A549 (cell line): ENCODE measurements around the gene TPD52L1.
"Not testable (repeated sequence)": the region's sequence is repeated elsewhere in the genome, so short reads cannot be mapped to it uniquely, and the experiment has no call there.

Source experiments
- KDM1A ChIP-seq: fragments of 200-600 bp; sonication (generic); IDR thresholded peaks from 2 replicates; pipeline ENCODE4 v1.6.1; 2016; ENCODE audit warnings: low read depth, mild to moderate bottlenecking
- TF ChIP-seq, protein P1 (sequence below): fragments of >200 bp; sonication (Bioruptor Twin); formaldehyde crosslinking; IDR thresholded peaks from 3 replicates; pipeline ENCODE4 v1.5.1; 2016
- TF ChIP-seq, protein P2 (sequence below): IDR thresholded peaks from 2 replicates; pipeline ENCODE4 v1.6.1; 2012

DNA sequence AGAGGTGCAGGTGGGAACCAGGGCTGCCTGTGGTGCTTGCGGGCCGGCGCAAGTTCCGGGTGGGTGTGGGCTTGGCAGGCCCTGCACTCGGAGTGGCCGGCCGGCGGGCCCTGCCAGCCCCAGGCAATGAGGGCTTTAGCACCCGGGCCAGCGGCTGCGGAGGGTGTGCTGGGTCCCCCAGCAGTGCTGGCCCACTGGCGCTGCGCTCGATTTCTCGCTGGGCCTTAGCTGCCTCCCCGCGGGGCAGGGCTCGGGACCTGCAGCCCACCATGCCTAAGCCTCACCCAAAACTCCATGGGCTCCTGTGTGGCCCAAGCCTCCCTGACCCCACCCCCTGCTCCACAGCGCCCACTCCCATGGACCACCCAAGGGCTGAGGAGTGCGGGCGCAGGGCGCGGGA lies 27.7 kb upstream of the TPD52L1 start:
- not testable (repeated sequence) for TF ChIP-seq KDM1A
- TF ChIP-seq, protein P1, sequence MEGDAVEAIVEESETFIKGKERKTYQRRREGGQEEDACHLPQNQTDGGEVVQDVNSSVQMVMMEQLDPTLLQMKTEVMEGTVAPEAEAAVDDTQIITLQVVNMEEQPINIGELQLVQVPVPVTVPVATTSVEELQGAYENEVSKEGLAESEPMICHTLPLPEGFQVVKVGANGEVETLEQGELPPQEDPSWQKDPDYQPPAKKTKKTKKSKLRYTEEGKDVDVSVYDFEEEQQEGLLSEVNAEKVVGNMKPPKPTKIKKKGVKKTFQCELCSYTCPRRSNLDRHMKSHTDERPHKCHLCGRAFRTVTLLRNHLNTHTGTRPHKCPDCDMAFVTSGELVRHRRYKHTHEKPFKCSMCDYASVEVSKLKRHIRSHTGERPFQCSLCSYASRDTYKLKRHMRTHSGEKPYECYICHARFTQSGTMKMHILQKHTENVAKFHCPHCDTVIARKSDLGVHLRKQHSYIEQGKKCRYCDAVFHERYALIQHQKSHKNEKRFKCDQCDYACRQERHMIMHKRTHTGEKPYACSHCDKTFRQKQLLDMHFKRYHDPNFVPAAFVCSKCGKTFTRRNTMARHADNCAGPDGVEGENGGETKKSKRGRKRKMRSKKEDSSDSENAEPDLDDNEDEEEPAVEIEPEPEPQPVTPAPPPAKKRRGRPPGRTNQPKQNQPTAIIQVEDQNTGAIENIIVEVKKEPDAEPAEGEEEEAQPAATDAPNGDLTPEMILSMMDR = not testable (repeated sequence)
- TF ChIP-seq, protein P2, sequence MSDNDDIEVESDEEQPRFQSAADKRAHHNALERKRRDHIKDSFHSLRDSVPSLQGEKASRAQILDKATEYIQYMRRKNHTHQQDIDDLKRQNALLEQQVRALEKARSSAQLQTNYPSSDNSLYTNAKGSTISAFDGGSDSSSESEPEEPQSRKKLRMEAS = not testable (repeated sequence)
